ENCODE data around the gene PLAC1.

The PLAC1 gene

DNA sequence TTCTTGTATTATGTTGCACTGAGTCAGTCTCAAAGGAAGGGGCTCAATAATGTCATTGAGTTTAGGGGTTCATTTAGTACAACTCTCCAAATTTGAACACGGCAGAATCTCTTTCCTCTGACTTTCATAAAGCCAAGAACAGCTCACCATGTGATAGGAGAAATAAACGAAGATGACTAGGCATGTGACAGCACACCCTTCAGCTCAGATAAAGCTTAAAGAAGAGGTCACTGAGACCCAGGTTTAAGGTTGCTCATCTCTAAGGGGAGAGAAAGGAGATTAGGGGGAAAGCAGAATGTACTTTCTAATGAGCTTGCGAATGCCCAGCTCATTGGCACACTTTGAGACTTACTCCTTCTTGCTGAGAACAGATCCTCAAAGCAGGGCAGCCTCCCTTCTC is 89.0 kb downstream of the PLAC1 start:
- Histone ChIP-seq H3K9ac (ENCODE audit: low read depth, low read length) (no peak overlapping the region), H3K9me3 (ENCODE audit: control insufficient read depth, insufficient read depth, low read length) (no peaks in the 10 kb centered on the region), H3K36me3 (ENCODE audit: insufficient read depth, low read length) (no peaks in the 10 kb centered on the region), H3K4me1 (ENCODE audit: insufficient read depth, low read length) (peaks cover 45% of the 10 kb centered on the region)

DNA sequence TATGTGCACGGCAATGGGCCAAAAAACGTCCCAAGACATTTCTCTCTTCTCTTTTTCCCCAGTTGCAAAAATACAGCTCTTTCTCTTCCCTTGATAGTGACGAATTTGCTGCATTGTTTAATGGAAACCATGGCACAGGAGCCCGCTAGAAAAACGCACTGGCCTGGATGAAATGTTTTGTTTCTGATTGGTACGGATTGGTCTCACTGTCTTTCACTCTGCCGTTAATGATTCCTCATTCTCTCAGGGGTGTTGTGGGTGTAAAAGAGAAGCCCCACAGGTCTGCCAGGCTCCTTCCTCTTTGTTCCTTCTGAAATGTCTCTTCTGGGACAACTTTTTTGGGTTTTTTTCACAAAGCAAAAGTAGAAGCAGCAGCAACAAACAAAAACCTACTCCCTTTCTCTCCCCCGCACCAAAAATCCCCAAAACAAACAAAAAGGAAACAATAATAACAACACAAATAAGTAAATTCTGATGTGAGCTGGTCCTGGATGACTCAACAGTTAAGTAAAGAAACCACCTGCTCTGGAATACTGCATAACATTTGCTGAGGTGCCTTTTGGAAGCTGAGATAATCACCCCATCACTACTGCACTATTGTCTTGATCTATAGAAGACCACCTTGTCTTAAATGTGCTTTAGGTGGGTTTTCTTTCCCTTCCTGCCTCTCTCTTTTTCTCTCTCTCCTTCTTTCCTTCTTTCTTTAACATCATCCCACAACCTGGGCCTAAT is 89.8 kb downstream of the PLAC1 start:
- Histone ChIP-seq H3K9me3 (ENCODE audit: control insufficient read depth, insufficient read depth, low read length) (no peaks in the 10 kb centered on the region), H3K4me1 (ENCODE audit: insufficient read depth, low read length) (peaks cover 42% of the 10 kb centered on the region), H3K9ac (ENCODE audit: low read depth, low read length) (no peak overlapping the region), H3K36me3 (ENCODE audit: insufficient read depth, low read length) (no peaks in the 10 kb centered on the region)

DNA sequence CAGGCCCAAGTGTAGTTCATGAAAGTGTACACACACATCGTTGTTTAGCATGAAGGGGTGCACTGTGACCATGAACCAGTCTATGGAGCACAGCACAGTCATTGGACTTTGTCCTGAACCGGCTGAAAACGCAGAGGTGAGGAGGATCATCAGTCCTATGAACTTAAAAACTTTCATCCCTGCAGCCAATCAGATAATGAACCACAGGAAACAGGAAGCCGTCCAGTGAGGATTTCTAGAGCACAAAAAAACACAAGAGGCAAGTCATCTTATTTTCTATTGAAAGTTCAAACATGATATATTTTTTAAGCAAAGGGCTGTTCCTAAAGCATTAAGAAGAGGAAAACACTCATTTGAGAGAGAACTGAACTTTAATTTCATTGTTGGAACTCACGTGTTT is 91.8 kb downstream of the PLAC1 start:
- Histone ChIP-seq H3K9ac (ENCODE audit: low read depth, low read length) (no peak overlapping the region), H3K36me3 (ENCODE audit: insufficient read depth, low read length) (no peaks in the 10 kb centered on the region), H3K9me3 (ENCODE audit: control insufficient read depth, insufficient read depth, low read length) (no peaks in the 10 kb centered on the region), H3K4me1 (ENCODE audit: insufficient read depth, low read length) (peaks cover 34% of the 10 kb centered on the region)

DNA sequence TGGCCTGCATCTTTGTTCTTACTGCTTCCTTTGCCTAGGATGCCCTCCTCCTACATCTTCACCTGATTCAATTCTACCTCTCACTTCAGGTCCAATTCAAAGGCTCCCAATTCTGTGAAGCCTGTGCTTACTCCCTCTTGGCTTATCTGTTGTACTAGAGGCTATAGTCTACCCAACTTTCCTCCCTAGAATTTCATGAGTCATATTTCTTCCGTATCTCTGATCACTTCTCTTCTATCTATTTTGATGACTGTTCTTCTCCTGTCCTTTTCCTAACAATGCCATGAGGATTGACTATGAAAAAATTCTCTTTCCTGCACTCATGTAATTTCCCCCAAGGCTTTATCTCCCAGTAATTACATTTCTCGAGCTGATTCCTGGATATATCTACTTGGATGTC is 96.3 kb downstream of the PLAC1 start:
- no peaks in the 10 kb centered on the region for H3K36me3 ChIP-seq (ENCODE audit: insufficient read depth, low read length)
- peaks cover 15% of the 10 kb centered on the region; the same call in 1 of the 2 replicates for H3K4me1 ChIP-seq (ENCODE audit: insufficient read depth, low read length)
- H3K9ac ChIP-seq (ENCODE audit: low read depth, low read length), result no peak overlapping the region
- H3K9me3 ChIP-seq (ENCODE audit: control insufficient read depth, insufficient read depth, low read length), result no peaks in the 10 kb centered on the region

DNA sequence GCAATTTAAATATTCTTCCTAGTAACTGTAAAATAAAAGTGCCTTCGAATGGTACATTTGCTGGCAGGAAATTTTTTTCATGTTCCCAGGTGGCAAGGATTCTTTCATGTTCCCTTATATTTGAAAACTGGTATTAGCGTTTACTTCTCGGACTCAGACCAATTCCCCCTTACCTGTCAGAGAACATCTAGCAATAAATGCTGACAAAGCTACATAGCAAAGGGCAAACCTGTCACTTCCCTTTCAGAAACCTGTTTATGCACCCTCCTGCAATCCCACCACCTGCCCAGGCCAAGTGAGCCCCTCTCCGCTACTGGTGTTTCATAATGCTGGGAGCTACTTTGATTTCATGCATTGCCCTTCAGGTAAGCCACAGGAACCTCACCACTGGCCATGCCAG is 100.1 kb downstream of the PLAC1 start:
- Histone ChIP-seq H3K9me3 (ENCODE audit: control insufficient read depth, insufficient read depth, low read length) (no peaks in the 10 kb centered on the region), H3K9ac (ENCODE audit: low read depth, low read length) (no peak overlapping the region), H3K36me3 (ENCODE audit: insufficient read depth, low read length) (no peaks in the 10 kb centered on the region), H3K4me1 (ENCODE audit: insufficient read depth, low read length) (peaks cover 25% of the 10 kb centered on the region; the same call in 1 of the 2 replicates)

DNA sequence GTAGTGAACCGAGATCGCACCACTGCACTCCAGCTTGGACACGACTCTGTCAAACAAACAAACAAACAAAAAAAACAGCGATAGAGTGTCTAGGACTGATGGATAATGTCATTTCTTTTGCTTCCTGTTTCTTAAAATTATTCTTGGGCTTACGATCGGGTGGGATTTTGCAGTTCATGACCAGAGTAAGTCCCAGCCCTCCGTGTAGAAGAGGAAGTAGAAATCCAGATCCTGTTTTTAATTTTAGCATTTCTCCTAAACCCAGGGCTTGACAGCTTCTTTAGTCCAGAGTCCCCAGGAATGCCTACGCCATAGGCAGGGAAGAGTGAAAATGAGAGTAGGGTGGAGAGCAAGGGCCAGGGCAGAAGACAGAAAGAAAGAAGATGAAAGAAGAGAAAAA is 104.0 kb downstream of the PLAC1 start:
- H3K4me1 ChIP-seq (ENCODE audit: insufficient read depth, low read length), result peaks cover 40% of the 10 kb centered on the region

DNA sequence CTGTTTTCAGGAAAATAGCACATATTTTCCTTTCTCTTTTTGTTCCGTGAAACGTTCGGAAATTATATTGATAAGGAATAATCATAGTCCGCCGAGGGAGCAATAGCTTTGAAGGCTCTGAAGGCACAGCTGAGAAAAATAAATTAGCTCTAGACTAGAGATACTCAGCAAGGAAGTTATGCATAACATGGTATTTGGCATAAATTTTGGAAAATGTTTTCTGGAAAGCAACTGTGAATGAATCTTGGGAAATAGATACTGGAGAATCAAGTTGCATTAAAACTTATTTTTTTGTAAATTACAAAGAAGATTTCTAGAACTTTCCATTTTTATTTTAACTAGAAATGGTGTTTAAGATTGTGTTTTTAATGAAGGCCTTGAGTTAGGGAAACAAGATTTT is 105.9 kb downstream of the PLAC1 start:
- H3K9me3 ChIP-seq (ENCODE audit: control insufficient read depth, insufficient read depth, low read length), result no peaks in the 10 kb centered on the region
- H3K9ac ChIP-seq (ENCODE audit: low read depth, low read length), result no peak overlapping the region
- H3K36me3 ChIP-seq (ENCODE audit: insufficient read depth, low read length), result no peaks in the 10 kb centered on the region
- H3K4me1 ChIP-seq (ENCODE audit: insufficient read depth, low read length), result peaks cover 28% of the 10 kb centered on the region

More for the DNA sequence above, 104.0 kb downstream of the PLAC1 start:
- no peaks in the 10 kb centered on the region for H3K36me3 ChIP-seq (ENCODE audit: insufficient read depth, low read length)
- no peaks in the 10 kb centered on the region for H3K9me3 ChIP-seq (ENCODE audit: control insufficient read depth, insufficient read depth, low read length)
- no peak overlapping the region for H3K9ac ChIP-seq (ENCODE audit: low read depth, low read length)

DNA sequence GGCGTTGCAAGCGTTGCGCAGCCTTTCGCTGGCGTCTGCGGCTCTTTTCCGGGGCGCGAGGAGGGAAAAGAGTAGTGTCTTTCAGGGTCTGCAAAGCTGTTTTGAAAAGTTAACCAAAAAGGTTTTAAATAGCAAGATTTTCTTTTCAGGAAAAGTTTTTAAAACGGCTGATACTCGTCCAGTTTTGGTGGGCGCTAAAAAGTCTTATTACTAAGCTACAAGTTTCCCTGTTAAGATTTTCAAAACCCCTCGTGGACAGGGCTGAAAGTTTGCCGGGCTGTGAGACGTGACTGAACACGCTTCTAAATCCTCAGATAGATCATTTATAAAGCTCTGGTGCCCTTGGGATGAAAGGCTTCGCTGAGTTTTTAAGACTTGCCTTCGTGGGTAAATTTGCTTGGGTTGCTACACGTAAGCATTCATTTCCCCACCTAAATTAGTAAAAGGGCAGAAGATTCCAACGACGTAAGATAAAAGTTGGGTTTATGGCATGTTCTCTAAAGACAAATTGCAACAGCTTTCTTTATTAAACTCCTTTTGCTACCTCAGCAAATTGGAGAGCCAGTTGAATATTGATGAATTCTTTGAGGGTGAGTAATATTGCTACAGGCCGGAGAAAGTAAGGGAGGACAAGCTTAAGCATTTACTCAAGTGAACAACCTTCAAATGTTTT is 106.8 kb downstream of the PLAC1 start:
- no peaks in the 10 kb centered on the region for H3K9me3 ChIP-seq (ENCODE audit: control insufficient read depth, insufficient read depth, low read length)
- no peaks in the 10 kb centered on the region for H3K36me3 ChIP-seq (ENCODE audit: insufficient read depth, low read length)
- H3K9ac ChIP-seq (ENCODE audit: low read depth, low read length), result peak overlapping the region; percentile 68
- peaks cover 25% of the 10 kb centered on the region for H3K4me1 ChIP-seq (ENCODE audit: insufficient read depth, low read length)

DNA sequence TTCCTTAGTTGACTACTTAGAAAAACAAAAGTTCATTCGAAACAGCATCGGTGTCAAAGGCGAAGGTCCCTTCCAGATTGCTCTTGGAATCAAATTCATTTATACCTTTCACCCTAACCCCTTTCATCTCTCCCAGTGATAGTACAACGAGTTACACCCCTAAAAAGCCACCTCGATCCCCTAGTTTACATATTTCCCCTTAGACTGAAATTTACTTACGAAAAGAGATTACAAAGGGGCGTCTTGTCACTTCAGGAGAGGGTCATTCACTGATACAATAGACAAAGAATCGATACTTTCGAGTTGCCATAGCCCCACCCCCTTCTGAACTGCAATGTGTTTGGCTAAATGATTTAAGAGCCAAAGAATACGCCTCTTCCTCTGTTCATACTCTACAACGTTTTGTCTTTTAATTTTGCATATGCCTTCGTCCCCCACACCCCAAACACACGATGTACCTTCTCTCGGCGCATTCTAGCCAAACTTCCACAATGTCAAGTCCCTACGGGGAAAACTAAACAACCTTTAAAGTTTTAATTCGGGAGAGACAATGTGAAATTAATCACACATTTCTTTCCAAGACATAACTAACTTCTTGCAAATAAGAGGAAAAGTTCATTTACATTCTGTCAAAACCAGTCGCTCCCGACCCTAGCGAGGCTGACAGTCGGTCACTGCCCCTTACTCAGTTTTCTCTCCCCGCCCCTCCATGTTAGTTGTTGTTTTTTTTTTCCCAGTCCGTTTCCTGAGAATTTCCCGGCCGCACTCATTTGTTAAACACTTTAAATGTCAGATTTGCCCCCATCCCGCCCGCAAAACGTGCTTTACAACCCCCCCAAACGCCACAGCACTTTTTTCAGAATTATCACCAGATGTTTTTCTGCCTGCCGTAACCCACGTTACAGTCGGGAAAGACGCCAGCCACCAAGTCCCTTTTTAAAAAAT is 109.7 kb downstream of the PLAC1 start:
- H3K36me3 ChIP-seq (ENCODE audit: insufficient read depth, low read length), result no peaks in the 10 kb centered on the region
- peak overlapping the region; percentile 95 for H3K9ac ChIP-seq (ENCODE audit: low read depth, low read length)
- no peaks in the 10 kb centered on the region for H3K9me3 ChIP-seq (ENCODE audit: control insufficient read depth, insufficient read depth, low read length)
- H3K4me1 ChIP-seq (ENCODE audit: insufficient read depth, low read length), result peaks cover 28% of the 10 kb centered on the region

DNA sequence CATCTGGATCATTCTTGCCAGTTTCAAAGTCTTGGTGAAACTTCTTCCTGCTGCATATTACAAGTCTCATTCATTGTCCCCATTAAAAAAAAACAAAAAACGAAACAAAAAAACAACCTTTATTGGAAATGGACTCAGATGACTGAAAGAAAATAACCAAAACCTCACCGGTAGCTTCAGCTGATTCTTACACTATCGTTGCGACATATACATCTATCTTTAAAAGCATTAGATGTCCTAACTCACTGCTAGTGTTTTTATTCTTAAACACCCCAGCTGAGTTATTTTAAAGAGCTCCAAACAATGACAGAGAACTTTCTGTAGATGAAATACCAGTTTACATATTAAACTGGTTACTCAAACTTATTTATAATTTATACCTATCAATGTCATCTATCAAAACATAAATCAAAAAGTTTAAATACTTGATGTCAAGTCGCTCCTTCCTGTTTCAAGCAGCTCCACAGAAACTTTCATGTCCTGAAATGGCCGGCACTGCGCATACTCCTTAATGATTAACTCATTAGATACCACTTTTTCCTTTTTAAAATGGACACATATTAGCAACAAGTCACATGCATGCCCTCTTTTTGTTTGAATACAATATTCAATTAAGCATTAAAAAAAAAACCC is 111.1 kb downstream of the PLAC1 start:
- Histone ChIP-seq H3K36me3 (ENCODE audit: insufficient read depth, low read length) (no peaks in the 10 kb centered on the region), H3K9me3 (ENCODE audit: control insufficient read depth, insufficient read depth, low read length) (no peaks in the 10 kb centered on the region), H3K4me1 (ENCODE audit: insufficient read depth, low read length) (peaks cover 34% of the 10 kb centered on the region), H3K9ac (ENCODE audit: low read depth, low read length) (peak overlapping the region; percentile 95; the same call in 1 of the 2 replicates)

DNA sequence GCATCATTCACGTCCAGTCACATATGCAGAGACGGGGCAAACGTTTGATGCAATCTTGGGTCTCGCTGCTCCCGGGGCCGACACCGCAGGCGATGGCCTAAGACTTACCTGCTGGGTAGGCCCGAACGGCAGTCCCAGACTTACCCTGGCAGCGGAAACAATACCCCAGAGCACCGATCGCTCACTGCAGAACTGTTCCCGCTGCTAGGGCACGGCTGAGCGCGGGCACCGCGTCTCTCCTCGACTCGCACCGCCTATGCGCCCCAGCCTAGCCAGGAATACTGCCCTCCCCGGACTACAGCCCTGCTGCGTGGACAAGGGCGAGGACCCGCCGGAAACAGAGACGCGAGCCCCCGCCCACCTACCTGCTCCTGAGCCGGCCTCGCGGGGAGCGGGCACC is 112.1 kb downstream of the PLAC1 start:
- Histone ChIP-seq H3K9ac (ENCODE audit: low read depth, low read length) (peak overlapping the region; percentile 58; the same call in 1 of the 2 replicates), H3K4me1 (ENCODE audit: insufficient read depth, low read length) (peaks cover 25% of the 10 kb centered on the region), H3K9me3 (ENCODE audit: control insufficient read depth, insufficient read depth, low read length) (no peaks in the 10 kb centered on the region), H3K36me3 (ENCODE audit: insufficient read depth, low read length) (no peaks in the 10 kb centered on the region)

DNA sequence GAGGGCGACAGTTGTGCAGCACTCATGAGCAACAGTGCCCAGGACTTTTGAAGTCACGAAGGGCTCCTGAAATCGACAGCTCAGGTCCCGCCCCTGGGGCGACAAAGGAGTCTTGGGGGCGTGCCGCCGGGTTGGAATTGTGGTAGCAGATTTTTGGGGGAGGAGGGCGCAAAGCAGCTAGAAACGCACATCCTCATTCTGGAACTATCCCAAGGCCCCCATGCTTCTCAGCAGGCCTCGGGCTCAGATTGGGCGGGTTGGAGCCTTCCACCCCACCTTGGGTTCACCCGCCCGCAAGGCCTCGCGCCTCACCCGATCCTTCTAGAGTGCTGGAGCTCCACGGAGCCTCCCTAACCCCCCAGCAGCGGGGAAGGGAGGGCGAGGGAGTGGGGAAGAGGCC is 112.8 kb downstream of the PLAC1 start:
- Histone ChIP-seq H3K9me3 (ENCODE audit: control insufficient read depth, insufficient read depth, low read length) (no peaks in the 10 kb centered on the region), H3K4me1 (ENCODE audit: insufficient read depth, low read length) (peaks cover 25% of the 10 kb centered on the region), H3K36me3 (ENCODE audit: insufficient read depth, low read length) (no peaks in the 10 kb centered on the region), H3K9ac (ENCODE audit: low read depth, low read length) (peak overlapping the region; percentile 58; the same call in 1 of the 2 replicates)

DNA sequence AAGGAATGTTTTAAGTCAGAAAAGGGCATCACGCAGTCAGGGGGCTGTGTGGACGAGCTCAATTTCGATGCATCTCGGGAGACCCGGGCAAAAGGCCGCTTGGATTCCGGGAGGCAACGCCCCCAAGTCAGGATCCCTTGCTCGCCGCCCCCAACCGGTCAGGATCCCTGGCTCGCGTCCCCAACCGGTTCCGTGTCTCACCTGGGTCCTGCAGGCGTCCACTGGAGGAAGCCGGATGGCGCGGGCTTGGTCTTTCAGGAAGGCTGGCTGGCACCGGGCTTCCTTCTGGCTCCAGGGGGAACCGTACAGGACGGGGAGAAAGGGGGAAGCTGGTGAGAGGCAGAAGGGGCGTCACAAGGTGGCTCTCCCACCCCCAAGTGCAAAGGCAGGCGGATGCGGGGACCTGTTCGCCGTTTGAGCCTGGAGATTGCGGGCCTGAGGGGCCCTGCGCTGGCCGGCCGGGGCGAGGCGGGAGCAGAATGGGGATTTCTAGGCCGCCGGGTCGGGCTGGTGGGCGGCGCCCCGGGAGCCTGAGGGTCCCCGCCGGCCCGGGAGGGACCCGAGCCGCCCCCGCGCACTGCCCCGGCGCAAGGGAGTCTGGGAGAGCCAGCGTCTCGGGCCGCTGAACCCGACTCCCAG is 113.6 kb downstream of the PLAC1 start:
- Histone ChIP-seq H3K36me3 (ENCODE audit: insufficient read depth, low read length) (no peaks in the 10 kb centered on the region), H3K9me3 (ENCODE audit: control insufficient read depth, insufficient read depth, low read length) (no peaks in the 10 kb centered on the region), H3K4me1 (ENCODE audit: insufficient read depth, low read length) (peaks cover 25% of the 10 kb centered on the region), H3K9ac (ENCODE audit: low read depth, low read length) (peak overlapping the region; percentile 58)

DNA sequence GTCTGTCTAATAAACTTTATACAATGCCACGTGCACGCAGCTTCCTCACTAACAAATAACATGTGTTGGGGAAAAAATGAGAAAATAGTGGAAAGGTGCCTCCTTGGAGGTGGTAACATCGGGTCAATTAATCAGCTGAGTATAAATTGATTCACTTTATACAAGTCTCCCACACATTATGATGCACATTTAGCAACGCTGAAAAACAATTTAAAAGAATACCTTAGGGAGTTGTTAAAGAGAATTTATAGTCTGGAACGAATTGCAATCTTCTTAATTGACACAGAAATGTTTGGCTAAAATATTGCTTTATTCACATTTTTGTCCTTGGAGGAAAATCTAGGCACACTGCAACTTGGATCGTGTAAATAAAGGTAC is 114.1 kb downstream of the PLAC1 start:
- Histone ChIP-seq H3K36me3 (ENCODE audit: insufficient read depth, low read length) (no peaks in the 10 kb centered on the region), H3K9me3 (ENCODE audit: control insufficient read depth, insufficient read depth, low read length) (no peaks in the 10 kb centered on the region), H3K9ac (ENCODE audit: low read depth, low read length) (peak overlapping the region; percentile 58), H3K4me1 (ENCODE audit: insufficient read depth, low read length) (peaks cover 25% of the 10 kb centered on the region)

Data from ES-I3 (cell line).